ENCODE measurements around the gene DACH1. TPM values are rescaled to one million over a fixed set of nuclear protein-coding genes. Genes with fewer than 3 reads are reported as not detected.
A peak's percentile ranks its signal among the peaks of the same experiment; 100 is the strongest.

The DACH1 gene
- polyA plus RNA-seq, 3 donors, result 0.03 to 0.69 (median 0.26) TPM

- Histone ChIP-seq H3K9ac (ENCODE audit: insufficient read depth, low read length, poor library complexity, severe bottlenecking) (no peak overlapping the region), H3K4me1 (ENCODE audit: control insufficient read depth in 1 of 2, insufficient read depth in 2 of 2, low read length in 2 of 2) (no peaks in the 10 kb centered on the region), H3K4me3 (replicated peaks in 1 of 3; ENCODE audit: low read depth in 2 of 3, low read length in 3 of 3) (no peak overlapping the region), H3K36me3 (replicated peaks in 1 of 2; ENCODE audit: control insufficient read depth in 1 of 2, insufficient read depth in 2 of 2, low read length in 2 of 2) (no peaks in the 10 kb centered on the region), H3K27ac (ENCODE audit: low read depth in 1 of 2, low read length in 2 of 2) (no peak overlapping the region), H3K27me3 (ENCODE audit: control insufficient read depth in 2 of 2, insufficient read depth in 2 of 2, low read length in 2 of 2) (no peaks in the 10 kb centered on the region), H3K9me3 (replicated peaks in 1 of 2; ENCODE audit: control insufficient read depth in 1 of 2, insufficient read depth in 1 of 2, low read length in 2 of 2) (peaks cover 0 to 7% of the 10 kb centered on the region in 2 donors), H3K79me2 (ENCODE audit: insufficient read depth, low read length) (no peaks in the 10 kb centered on the region), H4K20me1 (ENCODE audit: insufficient read depth, low read length) (no peaks in the 10 kb centered on the region), H2AFZ (ENCODE audit: insufficient read depth, low read depth, low read length, poor library complexity, severe bottlenecking) (no peak overlapping the region), H3K4me2 (replicated peaks; ENCODE audit: extremely low read depth, low read length, poor library complexity, severe bottlenecking) (no peak overlapping the region)
- H3K4me3 Mint-ChIP-seq, result no peak overlapping the region
- H3K9me3 Mint-ChIP-seq, result peaks cover 0 to 9% (median 0%) of the 10 kb centered on the region in 7 donors
- peaks cover 0 to 4% of the 10 kb centered on the region in 2 donors for H3K36me3 Mint-ChIP-seq
- no peak overlapping the region for H3K27ac Mint-ChIP-seq
- H3K4me1 Mint-ChIP-seq, result peaks cover 3% of the 10 kb centered on the region
- DNase-seq, result no peak
- H3K27me3 Mint-ChIP-seq (ENCODE audit: low read depth in 3 of 3), result peaks cover 0 to 1% (median 0%) of the 10 kb centered on the region in 3 donors
- WGBS (ENCODE audit: insufficient coverage), result 80% methylated on average over 1 of the region's 9 CpGs
- intact Hi-C loops (cut with micrococcal nuclease), result no loop called here
- TF ChIP-seq CTCF (IDR thresholded peaks at IDR 0.05), result no peak
Observed at GRCh38 chr13:71787414-71787813, 79.6 kb downstream of the DACH1 start.

DNA sequence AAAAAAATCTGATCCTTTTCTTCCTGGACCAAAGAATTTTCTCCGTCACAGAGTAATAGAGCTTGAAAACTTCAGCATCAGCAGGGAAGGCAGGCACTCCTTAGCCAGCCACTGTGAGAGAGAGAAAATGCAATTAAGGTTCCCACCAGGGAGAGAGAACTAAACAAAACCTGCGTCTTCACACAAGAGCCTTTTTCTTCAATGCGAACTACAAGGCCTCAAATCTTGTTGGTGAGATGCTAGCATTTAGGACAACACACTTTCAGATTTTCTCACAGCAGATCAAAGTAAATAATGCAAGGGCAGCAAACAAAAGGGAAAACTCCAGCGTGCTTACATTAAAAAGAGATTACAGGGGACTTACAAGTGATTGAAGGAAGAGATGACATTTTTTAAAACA is 80.1 kb downstream of the DACH1 start:
- Histone ChIP-seq H3K4me1 (ENCODE audit: control insufficient read depth in 1 of 2, insufficient read depth in 2 of 2, low read length in 2 of 2) (no peaks in the 10 kb centered on the region), H3K27me3 (ENCODE audit: control insufficient read depth in 2 of 2, insufficient read depth in 2 of 2, low read length in 2 of 2) (no peaks in the 10 kb centered on the region), H3K79me2 (ENCODE audit: insufficient read depth, low read length) (no peaks in the 10 kb centered on the region), H3K9ac (ENCODE audit: insufficient read depth, low read length, poor library complexity, severe bottlenecking) (no peak overlapping the region), H3K4me2 (replicated peaks; ENCODE audit: extremely low read depth, low read length, poor library complexity, severe bottlenecking) (no peak overlapping the region), H3K9me3 (replicated peaks in 1 of 2; ENCODE audit: control insufficient read depth in 1 of 2, insufficient read depth in 1 of 2, low read length in 2 of 2) (peaks cover 0 to 7% of the 10 kb centered on the region in 2 donors), H3K27ac (ENCODE audit: low read depth in 1 of 2, low read length in 2 of 2) (no peak overlapping the region), H2AFZ (ENCODE audit: insufficient read depth, low read depth, low read length, poor library complexity, severe bottlenecking) (no peak overlapping the region), H3K4me3 (replicated peaks in 1 of 3; ENCODE audit: low read depth in 2 of 3, low read length in 3 of 3) (no peak overlapping the region), H4K20me1 (ENCODE audit: insufficient read depth, low read length) (no peaks in the 10 kb centered on the region), H3K36me3 (replicated peaks in 1 of 2; ENCODE audit: control insufficient read depth in 1 of 2, insufficient read depth in 2 of 2, low read length in 2 of 2) (no peaks in the 10 kb centered on the region)
- Mint-ChIP-seq H3K4me1 (peaks cover 3% of the 10 kb centered on the region), H3K9me3 (peaks cover 0 to 8% (median 0%) of the 10 kb centered on the region in 7 donors), H3K4me3 (no peak overlapping the region), H3K36me3 (peaks cover 0 to 4% of the 10 kb centered on the region in 2 donors), H3K27ac (peak overlapping the region in 1 of 7 donors; percentile 5), H3K27me3 (ENCODE audit: low read depth in 3 of 3) (peaks cover 0 to 1% (median 0%) of the 10 kb centered on the region in 3 donors)
- no peak for DNase-seq
- WGBS (ENCODE audit: insufficient coverage), result 100% methylated on average over 1 of the region's 4 CpGs
- TF ChIP-seq CTCF (IDR thresholded peaks at IDR 0.05), result no peak
- intact Hi-C loops (cut with micrococcal nuclease), result no loop called here

Measured in CD14-positive monocyte (primary cell).